Measurements from ENCODE around the gene PHC2. TPM values are rescaled to one million over a fixed set of nuclear protein-coding genes. Genes with fewer than 3 reads are reported as not detected.

The PHC2 gene
- total RNA-seq, 2 donors from 2014 or later, result 60.6 to 74.8 TPM

DNA sequence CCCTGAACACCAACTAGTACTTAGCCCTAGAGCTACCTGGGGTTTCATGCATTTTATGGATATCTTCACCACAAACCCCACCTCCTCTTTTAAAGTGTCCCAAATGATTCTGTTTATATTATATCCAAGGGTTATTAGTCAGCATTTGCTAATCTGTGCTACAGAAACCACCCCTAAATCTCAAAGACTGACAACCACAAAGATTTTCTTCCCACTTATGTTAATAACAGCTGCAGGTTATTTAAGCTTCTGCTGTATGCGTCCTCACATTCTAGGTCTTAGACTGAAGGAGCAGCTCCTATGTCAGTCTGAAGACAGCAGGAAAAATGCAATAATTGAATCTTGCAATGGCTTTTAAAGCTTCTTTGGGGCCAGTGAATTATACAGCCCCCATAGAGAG, 11.2 kb upstream of the PHC2 start:
- DNase-seq, result no peak
- H3K27me3 ChIP-seq, result no peaks in the 10 kb centered on the region
- intact Hi-C loops (cut with DNase I), result no loop called here
- TF ChIP-seq, protein P1, sequence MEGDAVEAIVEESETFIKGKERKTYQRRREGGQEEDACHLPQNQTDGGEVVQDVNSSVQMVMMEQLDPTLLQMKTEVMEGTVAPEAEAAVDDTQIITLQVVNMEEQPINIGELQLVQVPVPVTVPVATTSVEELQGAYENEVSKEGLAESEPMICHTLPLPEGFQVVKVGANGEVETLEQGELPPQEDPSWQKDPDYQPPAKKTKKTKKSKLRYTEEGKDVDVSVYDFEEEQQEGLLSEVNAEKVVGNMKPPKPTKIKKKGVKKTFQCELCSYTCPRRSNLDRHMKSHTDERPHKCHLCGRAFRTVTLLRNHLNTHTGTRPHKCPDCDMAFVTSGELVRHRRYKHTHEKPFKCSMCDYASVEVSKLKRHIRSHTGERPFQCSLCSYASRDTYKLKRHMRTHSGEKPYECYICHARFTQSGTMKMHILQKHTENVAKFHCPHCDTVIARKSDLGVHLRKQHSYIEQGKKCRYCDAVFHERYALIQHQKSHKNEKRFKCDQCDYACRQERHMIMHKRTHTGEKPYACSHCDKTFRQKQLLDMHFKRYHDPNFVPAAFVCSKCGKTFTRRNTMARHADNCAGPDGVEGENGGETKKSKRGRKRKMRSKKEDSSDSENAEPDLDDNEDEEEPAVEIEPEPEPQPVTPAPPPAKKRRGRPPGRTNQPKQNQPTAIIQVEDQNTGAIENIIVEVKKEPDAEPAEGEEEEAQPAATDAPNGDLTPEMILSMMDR (IDR thresholded peaks at IDR 0.05), result no peak
- H3K9me3 ChIP-seq, result no peaks in the 10 kb centered on the region
- H3K36me3 ChIP-seq, result no peaks in the 10 kb centered on the region
- H3K4me3 ChIP-seq, result no peak overlapping the region
- no peaks in the 10 kb centered on the region for H3K4me1 ChIP-seq
- H3K27ac ChIP-seq, result no peak overlapping the region
- H3K9ac ChIP-seq (ENCODE audit: low read depth in 2 of 2, low read length in 2 of 2), result no peak overlapping the region

DNA sequence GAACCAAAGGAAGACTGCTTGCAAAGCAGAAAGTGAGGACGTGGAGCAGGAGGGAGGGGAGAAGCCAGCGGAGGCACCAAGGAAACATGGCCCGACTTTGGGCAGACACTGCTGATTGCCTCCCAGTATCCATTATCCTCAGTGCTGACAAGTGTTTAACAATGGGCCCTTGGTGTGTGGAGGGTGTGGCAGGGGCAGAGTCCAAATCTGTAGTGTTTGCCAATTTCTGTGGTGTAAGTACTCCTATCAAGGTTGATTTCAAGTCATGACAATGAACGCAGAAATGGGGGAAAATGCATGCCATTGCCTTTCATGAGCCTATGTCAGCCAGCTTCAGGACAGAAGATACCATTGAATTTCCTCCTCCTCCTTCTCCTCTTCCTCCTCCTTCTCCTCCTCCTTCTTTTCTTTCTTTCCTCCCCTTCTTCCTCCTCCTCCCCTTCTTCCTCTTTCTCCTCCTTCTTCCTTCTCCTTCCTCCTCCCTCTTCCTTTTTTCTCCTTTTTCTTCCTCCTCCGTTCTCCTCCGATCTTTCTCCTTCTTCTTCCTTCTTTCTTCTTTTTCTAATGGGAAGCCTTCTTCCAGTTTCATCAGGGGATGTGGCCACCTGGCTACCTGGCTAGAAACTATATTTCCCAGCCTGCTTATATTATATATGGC, 10.3 kb upstream of the PHC2 start:
- TF ChIP-seq, protein P1 (IDR thresholded peaks at IDR 0.05), result no peak
- intact Hi-C loops (cut with DNase I), result no loop called here

DNA sequence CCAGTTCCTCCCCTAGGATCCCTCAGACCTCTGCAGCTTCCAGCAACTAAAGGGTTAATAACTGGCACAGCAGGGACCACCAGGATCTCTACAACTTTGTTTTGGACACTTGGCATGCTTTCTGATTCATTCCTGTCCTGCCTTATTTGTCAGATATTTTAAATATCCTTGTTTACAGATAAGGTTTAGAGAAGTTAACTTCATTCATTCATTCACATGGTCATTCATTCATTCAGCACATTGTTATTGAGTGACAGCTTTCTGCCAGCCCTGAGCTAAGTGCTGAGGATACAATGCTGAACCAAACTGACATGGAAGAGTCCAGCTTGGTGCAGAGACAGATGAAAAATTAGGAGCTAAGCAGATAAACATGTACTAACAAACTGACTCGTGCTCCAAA, 8.8 kb upstream of the PHC2 start:
- H3K27ac ChIP-seq, result no peak overlapping the region
- no peak overlapping the region for H3K9ac ChIP-seq (ENCODE audit: low read depth in 2 of 2, low read length in 2 of 2)
- intact Hi-C loops (cut with DNase I), result no loop called here
- DNase-seq, result no peak
- TF ChIP-seq, protein P1 (IDR thresholded peaks at IDR 0.05), result no peak
- no peaks in the 10 kb centered on the region for H3K9me3 ChIP-seq
- H3K36me3 ChIP-seq, result no peaks in the 10 kb centered on the region
- no peaks in the 10 kb centered on the region for H3K4me1 ChIP-seq
- H3K4me3 ChIP-seq, result no peak overlapping the region
- no peaks in the 10 kb centered on the region for H3K27me3 ChIP-seq

More for the DNA sequence above, 10.3 kb upstream of the PHC2 start:
- H3K4me1 ChIP-seq, result no peaks in the 10 kb centered on the region
- H3K36me3 ChIP-seq, result no peaks in the 10 kb centered on the region
- DNase-seq, result peak; percentile 55
- no peak overlapping the region for H3K9ac ChIP-seq (ENCODE audit: low read depth in 2 of 2, low read length in 2 of 2)
- no peak overlapping the region for H3K4me3 ChIP-seq
- no peak overlapping the region for H3K27ac ChIP-seq
- H3K27me3 ChIP-seq, result no peaks in the 10 kb centered on the region
- no peaks in the 10 kb centered on the region for H3K9me3 ChIP-seq

DNA sequence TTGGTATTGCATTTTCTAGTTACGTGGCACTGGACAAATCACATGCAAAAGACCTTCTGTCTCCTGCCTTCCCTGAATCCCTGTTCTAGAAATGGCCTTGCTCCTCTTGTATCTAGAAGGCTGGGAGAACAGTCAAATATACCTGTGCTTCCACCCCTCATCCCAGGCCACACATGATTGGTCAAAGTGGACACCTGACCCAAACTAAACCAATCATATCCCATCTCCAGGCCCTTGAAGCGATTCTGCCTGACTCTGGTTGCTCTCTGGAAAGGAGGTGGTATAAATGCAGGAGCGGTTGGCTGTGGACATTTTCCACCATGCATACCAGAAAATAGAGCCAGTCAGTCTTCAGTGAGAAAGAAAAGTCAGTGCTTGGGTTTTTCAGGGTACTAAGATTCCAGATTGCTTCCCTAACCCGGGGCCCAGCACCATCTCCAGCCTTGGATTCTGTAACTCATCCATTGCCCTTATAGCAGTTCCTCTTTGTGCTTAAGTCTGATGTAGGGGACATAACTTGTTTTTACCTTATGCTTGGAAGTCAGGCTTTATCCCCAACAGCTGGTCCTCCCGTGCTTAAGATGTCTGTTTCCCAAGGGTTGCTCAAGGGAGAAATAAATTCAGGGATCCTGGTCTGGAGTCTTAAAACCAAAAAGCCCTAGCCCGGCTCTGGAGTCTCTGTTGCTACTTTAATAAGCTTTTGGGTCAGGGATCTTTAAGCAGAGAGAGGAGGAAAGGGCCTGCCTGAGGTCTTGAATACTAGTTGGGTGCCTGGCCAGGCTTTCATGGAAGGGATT, 7.7 kb upstream of the PHC2 start:
- no peaks in the 10 kb centered on the region for H3K36me3 ChIP-seq
- no peaks in the 10 kb centered on the region for H3K9me3 ChIP-seq
- no peak overlapping the region for H3K4me3 ChIP-seq
- TF ChIP-seq, protein P1 (IDR thresholded peaks at IDR 0.05), result no peak
- intact Hi-C loops (cut with DNase I), result no loop called here
- H3K4me1 ChIP-seq, result no peaks in the 10 kb centered on the region
- H3K27ac ChIP-seq, result no peak overlapping the region
- DNase-seq, result no peak
- no peak overlapping the region for H3K9ac ChIP-seq (ENCODE audit: low read depth in 2 of 2, low read length in 2 of 2)
- H3K27me3 ChIP-seq, result no peaks in the 10 kb centered on the region

DNA sequence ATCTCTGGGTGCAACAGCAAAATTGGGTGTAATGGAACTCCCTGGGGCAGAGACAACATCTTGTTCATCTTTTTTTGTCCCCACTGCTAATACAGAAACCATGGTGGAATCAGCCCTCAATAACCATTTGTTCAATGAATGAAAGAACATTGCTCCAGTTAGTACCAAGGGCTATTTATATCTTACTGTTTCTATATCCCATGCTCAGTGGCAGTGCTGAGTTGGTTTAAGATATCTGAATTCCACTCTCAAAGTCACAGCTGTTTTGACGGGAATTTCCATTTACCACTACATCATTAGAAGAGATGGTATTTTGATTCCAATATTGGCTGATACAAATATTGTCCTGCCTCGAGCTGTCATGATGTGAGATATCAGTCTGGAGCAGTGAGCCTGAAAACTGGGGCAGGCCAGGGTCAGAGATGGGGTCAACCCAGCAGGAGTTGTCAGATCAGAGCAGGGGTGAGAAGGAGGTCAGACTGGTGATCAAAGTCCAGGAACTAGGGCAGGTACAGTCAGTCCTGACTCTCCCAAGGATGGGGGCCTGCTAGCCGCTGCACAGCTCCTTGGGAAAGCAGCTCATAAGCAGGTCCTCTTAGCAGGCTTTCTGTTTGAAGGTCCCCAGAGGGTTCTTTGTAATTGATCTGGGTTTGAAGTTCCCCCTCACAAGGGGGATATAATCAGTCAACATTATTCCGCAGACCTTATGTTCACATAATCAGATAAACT, 5.8 kb upstream of the PHC2 start:
- TF ChIP-seq, protein P1 (IDR thresholded peaks at IDR 0.05), result no peak
- Histone ChIP-seq H3K27me3 (no peaks in the 10 kb centered on the region), H3K9ac (ENCODE audit: low read depth in 2 of 2, low read length in 2 of 2) (no peak overlapping the region), H3K4me1 (no peaks in the 10 kb centered on the region), H3K9me3 (no peaks in the 10 kb centered on the region), H3K4me3 (no peak overlapping the region), H3K36me3 (no peaks in the 10 kb centered on the region), H3K27ac (no peak overlapping the region)
- DNase-seq, result no peak
- intact Hi-C loops (cut with DNase I), result no loop called here

Data from colonic mucosa (tissue), 4 donors.